Measurements from ENCODE around the gene MYH11. TPM values are rescaled to one million over a fixed set of nuclear protein-coding genes. Genes with fewer than 3 reads are reported as not detected.

MYH11 gene
- total RNA-seq, 4 donors from 2014 or later, result 22.4 to 206 (median 26.8) TPM

DNA sequence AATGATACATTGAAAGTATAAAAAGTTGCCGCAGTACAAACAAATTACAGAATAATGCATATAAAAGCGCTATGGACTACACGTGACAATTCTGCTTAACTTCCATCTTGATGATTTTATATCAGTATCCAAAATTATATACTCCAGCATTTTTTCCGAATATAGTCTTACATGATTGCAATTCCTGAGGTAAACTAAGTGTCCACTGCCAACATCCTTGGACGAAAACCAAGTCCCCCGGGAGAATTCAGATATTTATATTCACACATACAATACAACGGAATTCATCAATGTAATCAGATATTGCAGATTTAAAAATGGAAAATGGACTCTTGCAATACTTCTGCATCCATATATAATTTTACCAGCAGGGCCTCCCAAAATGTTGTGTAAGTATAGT, 8.9 kb upstream of the MYH11 start:
- DNase-seq (ENCODE audit: low spot score), result no peak
- ATAC-seq (ENCODE audit: low FRiP score), result no peak
- TF ChIP-seq, protein P1, sequence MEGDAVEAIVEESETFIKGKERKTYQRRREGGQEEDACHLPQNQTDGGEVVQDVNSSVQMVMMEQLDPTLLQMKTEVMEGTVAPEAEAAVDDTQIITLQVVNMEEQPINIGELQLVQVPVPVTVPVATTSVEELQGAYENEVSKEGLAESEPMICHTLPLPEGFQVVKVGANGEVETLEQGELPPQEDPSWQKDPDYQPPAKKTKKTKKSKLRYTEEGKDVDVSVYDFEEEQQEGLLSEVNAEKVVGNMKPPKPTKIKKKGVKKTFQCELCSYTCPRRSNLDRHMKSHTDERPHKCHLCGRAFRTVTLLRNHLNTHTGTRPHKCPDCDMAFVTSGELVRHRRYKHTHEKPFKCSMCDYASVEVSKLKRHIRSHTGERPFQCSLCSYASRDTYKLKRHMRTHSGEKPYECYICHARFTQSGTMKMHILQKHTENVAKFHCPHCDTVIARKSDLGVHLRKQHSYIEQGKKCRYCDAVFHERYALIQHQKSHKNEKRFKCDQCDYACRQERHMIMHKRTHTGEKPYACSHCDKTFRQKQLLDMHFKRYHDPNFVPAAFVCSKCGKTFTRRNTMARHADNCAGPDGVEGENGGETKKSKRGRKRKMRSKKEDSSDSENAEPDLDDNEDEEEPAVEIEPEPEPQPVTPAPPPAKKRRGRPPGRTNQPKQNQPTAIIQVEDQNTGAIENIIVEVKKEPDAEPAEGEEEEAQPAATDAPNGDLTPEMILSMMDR (IDR thresholded peaks at IDR 0.05), result no peak

DNA sequence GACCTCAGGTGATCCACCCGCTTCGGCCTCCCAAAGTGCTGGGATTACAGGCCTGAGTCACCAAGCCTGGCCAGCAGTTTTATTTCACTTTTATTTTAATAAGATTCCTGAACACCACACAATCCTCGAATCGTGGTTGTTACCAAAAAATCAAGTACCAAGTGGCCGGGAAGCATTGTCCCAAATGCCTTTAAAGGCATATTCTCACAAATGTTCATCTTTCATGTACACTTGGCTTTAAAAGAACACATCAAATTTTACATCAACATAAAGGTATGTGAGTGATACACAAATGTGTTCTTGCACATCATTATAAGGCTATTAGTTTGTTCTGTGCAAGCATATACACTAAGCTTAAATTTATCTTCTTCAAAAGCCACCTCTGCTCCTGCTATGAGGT, 8.1 kb upstream of the MYH11 start:
- DNase-seq (ENCODE audit: low spot score), result no peak
- TF ChIP-seq, protein P1 (IDR thresholded peaks at IDR 0.05), result no peak
- ATAC-seq (ENCODE audit: low FRiP score), result no peak

DNA sequence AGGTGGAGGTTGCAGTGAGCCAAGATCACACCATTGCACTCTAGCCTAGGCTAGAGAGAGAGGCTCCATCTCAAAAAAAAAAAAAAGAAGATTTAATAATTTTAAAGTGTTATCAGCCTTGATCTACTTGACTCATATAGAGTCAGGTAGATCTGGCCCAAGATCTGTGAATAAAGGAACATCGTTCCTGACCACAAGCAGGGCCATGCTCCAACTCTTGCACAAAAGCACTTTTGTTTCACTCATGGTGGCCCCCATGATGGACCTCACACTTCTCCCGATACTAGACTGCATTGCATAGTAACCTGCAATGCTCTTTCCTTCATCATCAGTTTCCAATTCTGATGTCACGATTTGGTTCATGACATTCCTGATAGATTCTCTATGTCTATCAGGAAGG, 5.2 kb upstream of the MYH11 start:
- no peak for DNase-seq (ENCODE audit: low spot score)
- TF ChIP-seq, protein P1 (IDR thresholded peaks at IDR 0.05), result no peak
- no peak for ATAC-seq (ENCODE audit: low FRiP score)

DNA sequence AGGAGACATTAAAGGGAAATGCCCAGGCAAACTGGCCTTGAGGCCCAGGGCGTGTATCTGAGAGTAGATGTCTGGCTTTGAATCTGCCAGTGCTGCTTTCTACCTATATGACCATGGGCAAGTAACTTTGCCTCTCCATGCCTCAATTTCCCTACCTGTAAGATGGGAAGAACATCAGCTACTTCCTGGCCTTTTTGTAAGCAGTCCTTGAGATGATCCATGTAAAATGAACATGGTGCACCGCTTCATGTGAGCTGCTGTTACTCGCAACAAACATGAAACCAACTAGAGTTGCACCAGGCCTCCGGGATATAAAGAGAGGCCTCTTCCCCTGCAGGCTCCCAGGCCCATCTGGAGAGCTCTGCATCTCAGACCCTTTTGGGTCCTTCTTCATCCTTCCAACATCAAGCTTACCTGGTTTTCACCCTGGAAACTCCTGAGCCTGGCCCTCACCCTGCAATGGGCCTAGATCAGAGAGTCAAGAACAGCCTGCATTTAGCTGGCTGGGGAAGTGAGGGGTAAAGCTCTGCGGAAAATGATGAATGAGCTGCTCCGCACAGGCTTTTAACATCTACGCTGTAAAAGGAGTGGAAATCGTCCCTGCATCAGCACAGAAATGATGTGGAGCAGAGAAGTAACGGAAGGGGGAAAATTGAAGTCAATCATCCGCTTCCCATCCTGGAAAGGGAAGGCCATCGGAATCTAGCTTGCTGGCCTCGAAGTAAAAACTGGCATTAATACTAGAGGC, 2.3 kb upstream of the MYH11 start:
- ATAC-seq (ENCODE audit: low FRiP score) (no peak), DNase-seq (ENCODE audit: low spot score) (no peak)
- TF ChIP-seq, protein P1 (IDR thresholded peaks at IDR 0.05), result no peak

DNA sequence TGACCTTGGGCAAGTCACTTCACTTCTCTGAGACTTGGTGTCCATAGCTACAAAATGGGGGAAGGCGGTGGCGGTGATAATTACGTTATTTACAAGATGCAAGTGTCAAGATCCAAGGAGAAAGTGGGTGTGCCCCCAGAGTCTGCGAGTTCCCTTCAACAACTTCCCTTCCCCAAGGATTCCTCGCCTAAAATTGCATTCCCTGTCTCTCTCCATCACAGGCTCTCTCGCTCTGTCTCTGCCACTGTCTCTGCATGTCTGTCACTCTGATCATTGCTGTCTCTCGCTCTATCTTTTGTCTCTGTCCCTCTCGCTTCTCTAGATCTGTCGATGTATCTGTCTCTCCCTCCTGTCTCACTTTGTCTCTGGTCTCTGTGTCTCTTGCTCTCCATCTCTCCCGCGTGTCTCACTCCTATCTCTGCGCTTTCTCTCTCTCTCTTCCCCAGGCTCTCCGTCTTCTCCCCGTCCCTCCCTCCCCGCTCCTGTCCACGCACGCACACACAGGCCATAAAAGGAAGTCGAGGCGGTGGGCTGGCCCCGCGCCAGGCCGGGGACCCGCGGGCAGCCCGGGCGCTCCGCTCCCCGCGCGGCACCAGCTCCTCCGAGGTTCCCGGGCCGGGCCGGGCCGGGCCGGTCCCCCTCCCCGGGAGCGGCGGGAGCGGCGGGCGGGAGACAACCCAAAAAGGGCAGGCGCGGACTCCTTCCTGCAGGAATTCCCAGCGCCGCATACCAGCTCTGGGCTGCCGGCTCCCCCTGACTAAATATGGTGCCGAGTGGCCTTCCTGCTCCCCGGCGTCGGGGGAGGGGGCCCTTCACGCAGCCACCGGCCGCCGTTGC, 1.1 kb upstream of the MYH11 start:
- no peak for DNase-seq (ENCODE audit: low spot score)
- no peak for ATAC-seq (ENCODE audit: low FRiP score)
- TF ChIP-seq, protein P1 (IDR thresholded peaks at IDR 0.05), result no peak

DNA sequence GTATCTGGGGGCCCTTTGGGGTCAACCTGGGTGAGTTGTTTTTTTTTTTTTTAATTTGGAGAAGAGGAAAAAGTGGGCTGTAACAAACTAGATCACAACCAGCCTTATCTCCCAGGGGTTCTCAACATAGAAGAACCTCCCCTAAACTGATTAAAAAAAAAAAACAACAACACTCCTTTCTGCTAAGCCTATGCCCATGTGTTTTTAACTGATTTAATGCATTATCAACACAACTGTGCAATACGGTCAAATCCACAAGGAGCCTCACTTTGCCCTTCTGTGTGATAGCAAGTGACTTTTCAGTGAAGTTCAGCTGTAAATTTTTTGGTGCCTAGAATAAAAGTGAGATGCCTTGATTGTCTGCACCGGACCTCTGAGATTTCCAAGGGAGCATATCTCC, 646 bp downstream of the MYH11 start:
- TF ChIP-seq, protein P1 (IDR thresholded peaks at IDR 0.05), result no peak
- DNase-seq (ENCODE audit: low spot score) (no peak), ATAC-seq (ENCODE audit: low FRiP score) (no peak)

DNA sequence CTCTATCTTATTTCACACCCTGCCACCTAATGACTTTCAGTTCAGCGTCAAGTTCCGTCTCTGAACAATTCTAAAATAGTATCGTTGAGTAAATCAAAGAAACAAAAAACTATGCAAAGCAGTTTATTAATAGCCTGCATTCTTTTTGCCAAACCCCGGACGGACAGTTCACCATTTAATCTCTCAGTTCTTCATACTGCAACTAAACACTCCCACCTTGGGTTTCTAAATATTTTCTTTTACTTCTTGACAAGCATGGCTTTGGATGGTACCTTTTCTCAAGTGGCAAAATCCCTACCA, 1.2 kb downstream of the MYH11 start:
- ATAC-seq (ENCODE audit: low FRiP score) (no peak), DNase-seq (ENCODE audit: low spot score) (no peak)
- TF ChIP-seq, protein P1 (IDR thresholded peaks at IDR 0.05), result no peak

Data from omental fat pad (tissue), 4 donors.